SKM-1 (cell line): ENCODE measurements around the gene GPR65.

Source experiments
- DNase-seq: peaks from one replicate; lab custom pipeline; 2025; ENCODE audit not compliant: unreplicated experiment; lab: John Stamatoyannopoulos, UW

GPR65 gene

DNA sequence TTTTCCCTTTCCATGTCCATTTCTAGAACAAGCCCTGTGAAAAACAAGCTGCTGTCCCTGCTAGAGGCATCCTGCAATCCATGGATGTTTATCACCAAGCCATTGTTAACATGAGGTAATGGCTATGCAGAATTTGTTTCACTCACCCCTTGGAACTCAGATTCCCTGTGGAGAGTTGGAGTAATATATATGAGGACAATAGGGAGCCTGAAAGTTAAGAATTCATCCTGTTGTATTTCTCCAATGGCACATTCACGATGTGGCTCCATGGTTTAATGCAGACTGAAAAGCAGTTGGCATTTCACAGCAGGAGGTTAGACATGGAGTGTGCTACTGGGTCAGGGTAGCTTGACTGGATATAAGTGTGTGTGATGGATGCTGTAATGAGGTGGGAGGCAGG is 32.4 kb downstream of the GPR65 start:
- DNase-seq = no peak

DNA sequence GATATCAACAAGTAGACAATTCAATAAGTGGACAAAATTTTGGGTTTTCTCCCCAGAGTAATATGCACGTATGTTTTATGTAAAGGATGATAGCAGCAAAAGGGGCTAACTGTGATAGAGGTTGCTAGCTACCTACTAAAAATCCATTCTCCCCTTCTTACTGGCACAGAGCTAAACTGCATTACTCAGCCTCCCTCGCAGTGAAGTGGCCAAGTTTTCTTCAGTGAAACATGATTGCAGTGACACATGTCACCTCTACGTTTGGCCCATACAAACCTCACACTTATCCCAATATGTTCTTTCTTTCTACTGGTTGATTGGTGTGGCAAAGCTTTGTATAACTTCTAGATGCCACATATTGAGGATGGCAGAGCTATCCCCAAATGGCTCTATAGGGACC is 34.3 kb downstream of the GPR65 start:
- DNase-seq = no peak

DNA sequence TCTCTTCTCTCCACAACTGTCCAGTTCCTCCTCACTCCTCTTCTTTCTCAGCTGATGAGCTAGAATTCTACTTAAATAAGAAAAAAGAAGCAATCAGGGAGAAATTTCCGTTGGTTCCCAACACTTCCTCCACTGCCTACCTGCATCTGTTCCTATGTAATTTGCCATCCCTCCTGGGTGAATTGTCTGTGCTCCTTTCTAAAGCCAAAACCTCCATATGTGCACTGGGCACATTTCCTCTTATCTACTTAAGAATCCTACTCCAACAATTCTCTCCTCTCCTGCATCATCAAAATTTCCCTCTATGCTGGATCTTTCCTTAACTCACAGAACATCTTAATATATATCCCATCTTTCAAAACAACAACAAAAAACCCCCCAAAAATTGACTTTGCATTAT is 35.2 kb downstream of the GPR65 start:
- DNase-seq = no peak

DNA sequence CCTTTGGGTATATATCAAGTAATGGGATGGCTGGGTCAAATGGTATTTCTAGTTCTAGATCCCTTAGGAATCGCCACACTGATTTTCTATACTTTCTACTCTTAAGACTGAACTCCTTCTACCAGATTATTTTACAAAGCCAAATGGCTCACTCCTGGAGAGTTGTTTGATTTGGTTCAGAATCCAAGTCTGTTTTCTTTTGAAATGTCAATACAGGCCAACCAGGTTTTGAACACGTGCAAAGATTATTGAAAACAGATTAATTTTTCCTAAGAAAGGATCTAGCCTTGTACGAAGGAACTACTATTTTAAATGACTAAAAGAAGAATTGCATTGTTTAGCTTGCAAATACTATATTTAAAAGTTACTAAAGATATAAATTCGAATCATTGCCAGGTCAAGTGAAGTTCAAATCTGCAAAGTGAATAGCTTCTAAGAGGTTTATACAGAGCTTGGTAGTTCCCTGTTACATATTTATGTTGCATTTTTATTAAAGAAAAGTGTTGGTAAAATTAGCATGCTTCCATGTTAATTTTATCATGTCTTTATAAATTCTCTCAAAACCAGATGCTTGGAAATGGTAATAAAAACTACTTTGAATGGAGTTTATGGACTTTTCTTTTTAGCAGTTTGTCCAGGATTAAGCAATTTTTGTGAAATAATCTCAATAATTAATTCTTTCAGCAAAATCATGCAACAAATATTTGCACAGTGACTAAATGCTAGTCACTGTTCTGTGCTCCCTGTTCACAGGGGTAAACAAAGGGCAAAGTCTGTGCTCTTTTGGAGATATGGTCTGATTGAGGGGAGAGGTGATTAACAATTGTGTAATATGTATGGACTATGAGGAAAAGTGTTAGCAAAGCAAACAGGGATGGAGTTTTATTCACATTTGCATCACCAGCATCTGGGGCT is 38.9 kb downstream of the GPR65 start:
- no peak for DNase-seq

DNA sequence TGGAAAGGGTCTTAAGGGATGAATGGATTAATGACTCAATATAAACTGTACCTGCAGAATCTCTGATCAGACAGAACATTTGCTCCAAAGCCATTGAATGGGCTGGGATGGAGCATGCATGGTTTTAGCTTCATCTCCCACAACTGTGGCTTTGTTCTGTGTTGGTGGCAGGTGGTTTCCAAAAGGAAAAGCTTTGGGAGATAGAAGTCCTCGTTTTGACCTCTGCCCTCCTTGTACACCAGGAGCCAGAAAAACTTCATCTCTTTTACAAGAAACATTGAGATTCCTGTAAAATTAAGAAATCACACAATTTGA is 39.5 kb downstream of the GPR65 start:
- DNase-seq = no peak

DNA sequence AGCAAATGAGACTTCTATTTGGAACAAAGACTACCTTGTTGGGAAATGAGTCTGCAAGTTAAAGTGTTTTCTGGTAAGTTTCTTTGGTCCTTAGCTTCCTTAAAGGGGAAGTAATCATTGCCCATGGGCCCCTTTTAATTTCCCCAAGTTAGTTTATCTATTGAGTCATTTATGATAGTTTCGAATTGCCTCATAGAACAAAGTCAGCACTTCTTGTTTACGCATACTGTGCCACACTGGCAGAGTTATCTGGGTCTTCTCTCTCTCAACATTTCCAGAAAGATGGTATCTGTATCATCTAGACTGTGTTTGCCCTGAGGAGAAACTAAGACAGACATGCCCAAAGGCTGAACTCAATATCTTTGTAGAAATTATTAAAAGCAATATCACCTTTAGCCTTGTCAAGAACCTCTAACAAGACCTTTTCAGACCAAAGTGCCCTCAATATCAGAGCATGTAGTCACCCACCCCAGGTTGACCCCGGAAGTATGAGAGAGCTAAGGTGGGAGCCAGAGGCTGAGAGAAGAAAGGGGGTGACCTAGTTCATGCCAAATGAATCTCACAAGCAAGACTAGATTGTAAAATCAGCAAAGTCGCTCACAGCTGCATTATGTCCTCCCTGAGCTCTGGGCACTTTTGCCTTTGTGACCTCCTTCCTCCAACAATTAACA is 40.0 kb downstream of the GPR65 start:
- peak; percentile 8 for DNase-seq

DNA sequence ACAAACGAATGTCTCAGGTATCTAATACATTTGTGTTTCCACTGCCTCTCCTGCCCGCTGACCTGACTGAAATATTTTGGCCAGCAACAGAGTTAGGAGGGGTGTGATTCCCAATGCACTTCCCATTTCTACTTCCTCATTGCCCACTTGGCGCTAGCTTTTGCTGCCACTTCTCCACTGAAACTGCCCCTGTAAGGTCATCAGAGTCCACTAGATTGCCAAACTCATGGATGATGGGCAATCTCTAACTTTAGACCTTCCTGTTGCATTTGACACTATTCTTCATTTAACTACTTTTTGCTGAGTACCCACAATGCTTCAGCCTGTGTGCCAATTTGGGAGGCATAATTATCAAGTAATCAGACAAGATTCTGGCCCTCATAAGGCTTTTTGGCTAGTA is 40.8 kb downstream of the GPR65 start:
- DNase-seq = peak; percentile 9

DNA sequence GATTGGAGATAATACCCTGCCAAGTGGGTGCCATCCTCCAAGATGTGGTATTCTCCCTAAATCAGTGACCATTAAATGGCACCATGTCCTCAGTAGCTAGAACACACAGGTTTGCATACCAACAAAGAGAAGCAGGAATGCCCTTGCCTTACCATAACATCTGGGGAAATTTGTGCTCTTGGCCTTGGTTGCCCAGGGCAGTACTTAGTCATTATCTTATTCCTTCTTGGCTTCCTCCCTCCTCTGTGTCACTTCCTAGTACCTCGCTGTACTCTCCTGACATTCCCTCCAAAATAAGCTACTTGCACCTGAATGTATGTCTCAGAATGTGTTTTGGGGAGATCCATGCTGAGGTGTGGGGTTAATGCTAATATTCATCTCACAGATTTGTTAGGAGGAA is 43.4 kb downstream of the GPR65 start:
- DNase-seq = no peak

DNA sequence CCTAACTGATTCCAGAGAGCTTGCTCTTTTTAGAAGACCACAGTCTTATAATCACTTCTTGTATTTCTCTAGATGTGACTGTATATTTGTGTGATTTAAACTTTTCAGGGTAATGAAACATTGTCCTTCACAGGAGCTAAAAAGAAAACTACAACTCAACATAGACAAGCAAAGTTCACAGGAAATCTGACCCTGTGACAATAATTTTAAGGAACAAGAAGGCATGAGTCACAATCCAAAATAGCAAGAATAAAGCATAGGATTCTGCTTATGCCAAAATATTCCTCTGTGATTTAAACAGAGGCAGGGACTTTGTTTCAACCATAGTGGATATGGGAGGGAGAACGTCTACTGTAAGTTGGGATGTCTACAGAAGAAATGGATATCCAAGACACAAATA is 44.3 kb downstream of the GPR65 start:
- DNase-seq = no peak

DNA sequence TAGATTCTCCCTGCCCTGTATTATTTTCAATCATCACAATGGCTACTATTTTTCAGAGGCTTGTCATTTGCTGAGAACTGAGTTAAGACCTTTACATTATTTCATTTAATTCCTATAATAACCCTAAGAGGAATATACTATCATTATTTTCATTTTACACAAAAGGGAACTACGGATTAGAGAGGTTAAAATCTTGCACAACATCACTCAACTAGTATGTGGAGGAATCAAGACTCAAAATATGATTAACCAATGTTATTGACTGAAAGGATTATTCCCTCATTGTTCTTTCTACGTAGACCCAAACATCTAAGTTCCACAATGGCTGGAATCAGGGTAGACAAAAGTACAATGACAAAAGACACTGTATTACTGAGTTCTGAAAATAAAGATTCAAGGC is 45.0 kb downstream of the GPR65 start:
- DNase-seq = no peak

DNA sequence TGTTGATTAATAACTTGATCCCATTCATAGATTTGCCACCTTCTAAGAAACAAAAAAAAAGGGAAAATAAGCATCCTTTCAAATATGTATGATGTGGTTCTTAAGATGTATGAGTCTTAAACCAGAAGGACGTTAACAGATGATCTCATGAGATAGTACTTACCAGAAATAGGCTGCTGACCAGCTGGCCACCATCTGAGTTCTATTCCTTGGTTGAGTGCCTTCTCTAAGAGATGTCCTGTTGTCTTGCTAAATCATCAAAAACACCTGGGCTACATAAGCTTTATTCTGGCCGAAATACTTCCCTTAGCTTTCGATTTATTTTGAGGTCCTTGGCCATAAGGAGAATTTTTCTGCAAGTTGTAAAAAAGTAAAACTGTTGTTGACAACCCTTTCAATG is 55.6 kb downstream of the GPR65 start:
- no peak for DNase-seq

DNA sequence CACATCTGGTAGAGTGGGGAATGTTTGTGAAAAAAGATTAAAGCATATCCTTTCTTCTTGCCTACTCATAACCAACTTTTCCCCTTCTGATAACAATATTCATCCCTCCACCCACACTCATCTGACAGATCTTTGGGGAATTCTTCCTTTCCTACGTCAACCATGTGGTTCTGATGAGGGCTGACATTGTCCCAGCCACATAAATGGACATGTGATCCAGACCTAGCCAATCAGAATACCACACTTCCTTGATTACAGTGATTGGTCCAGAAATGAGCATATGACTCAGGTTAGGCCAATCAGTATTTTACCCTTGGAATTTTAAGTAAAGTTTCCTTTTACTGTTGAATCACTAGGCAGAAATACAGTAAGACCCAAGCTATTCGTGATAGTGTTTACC is 58.9 kb downstream of the GPR65 start:
- no peak for DNase-seq
